Calu3 (cell line): ENCODE measurements around the gene DNAJC15. TPM values are rescaled to one million over a fixed set of nuclear protein-coding genes. Genes with fewer than 3 reads are reported as not detected.

Source experiments
- BruUV-seq: library from RNA; stranded (reverse); fragments of 400-500 nt; replicated peaks from 2 replicates; lab custom pipeline; 2021; lab: Mats Ljungman, UMichigan
- CTCF ChIA-PET: fragments of 300-600 bp; sonication (Branson Sonifier 250); formaldehyde crosslinking; loops from one replicate; lab custom pipeline; 2022; ENCODE audit warnings: antibody characterized with exemption; lab: Charles Lee
- DNase-seq: peaks from one replicate; pipeline ENCODE4 v3.0.0; 2022
- H3K27ac Mint-ChIP-seq: one replicate; pipeline ENCODE4 v1.8.0; 2022; ENCODE audit warnings: mixed read lengths; ENCODE audit not compliant: unreplicated experiment
- H3K27me3 Mint-ChIP-seq: one replicate; pipeline ENCODE4 v1.8.0; 2022; ENCODE audit warnings: mixed read lengths; ENCODE audit not compliant: unreplicated experiment
- H3K36me3 Mint-ChIP-seq: one replicate; pipeline ENCODE4 v1.8.0; 2022; ENCODE audit warnings: mild to moderate bottlenecking, moderate library complexity, mixed read lengths; ENCODE audit not compliant: insufficient read depth, unreplicated experiment
- H3K4me1 Mint-ChIP-seq: one replicate; pipeline ENCODE4 v1.8.0; 2022; ENCODE audit warnings: mild to moderate bottlenecking, low read depth, mixed read lengths; ENCODE audit not compliant: unreplicated experiment
- H3K4me3 Mint-ChIP-seq: one replicate; pipeline ENCODE4 v1.8.0; 2022; ENCODE audit warnings: mild to moderate bottlenecking, low read depth, moderate library complexity, mixed read lengths; ENCODE audit not compliant: unreplicated experiment
- H3K9me3 Mint-ChIP-seq: one replicate; pipeline ENCODE4 v1.8.0; 2022; ENCODE audit warnings: low read depth, mixed read lengths; ENCODE audit not compliant: unreplicated experiment
- intact Hi-C: fragments of 100-400 bp; cut with micrococcal nuclease; formaldehyde crosslinking; loops from one replicate; pipeline ENCODE4 v1.10.0; 2022; ENCODE audit not compliant: unreplicated experiment
- total RNA-seq: library from RNA; stranded (reverse); gene quantifications from 2 replicates; pipeline ENCODE4 v1.2.3, GENCODE V29; 2022
- TF ChIP-seq, protein P1 (sequence below): fragments of 200-600 bp; IDR thresholded peaks from one replicate; pipeline ENCODE4 v1.8.0; 2022; ENCODE audit warnings: antibody characterized with exemption; ENCODE audit not compliant: unreplicated experiment

DNAJC15 gene
- total RNA-seq, 1 experiment from 2014 or later: 13.1 TPM

DNA sequence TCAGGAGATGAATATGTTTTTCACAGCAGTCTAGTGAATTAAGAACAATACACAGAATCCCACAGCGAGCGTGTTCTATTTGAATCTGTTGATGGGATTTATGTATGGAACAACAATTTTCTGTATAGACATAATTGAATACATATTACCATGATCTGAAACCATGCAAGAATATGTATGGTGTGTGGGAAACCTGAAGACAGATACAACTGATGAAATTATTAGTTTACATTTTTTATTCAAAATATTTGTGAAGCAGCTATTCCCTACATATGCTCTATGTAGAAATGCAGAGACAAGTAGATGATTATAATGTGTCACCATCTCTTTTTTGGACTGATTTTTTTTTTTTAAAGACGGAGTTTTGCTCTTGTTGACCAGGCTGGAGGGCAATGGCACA is 91.8 kb downstream of the DNAJC15 start:
- Mint-ChIP-seq H3K9me3 (no peaks in the 10 kb centered on the region), H3K36me3 (no peaks in the 10 kb centered on the region), H3K27ac (no peak overlapping the region), H3K4me3 (no peak overlapping the region), H3K4me1 (no peaks in the 10 kb centered on the region), H3K27me3 (no peaks in the 10 kb centered on the region)
- CTCF ChIA-PET: no interaction called here
- no peak for DNase-seq
- TF ChIP-seq, protein P1, sequence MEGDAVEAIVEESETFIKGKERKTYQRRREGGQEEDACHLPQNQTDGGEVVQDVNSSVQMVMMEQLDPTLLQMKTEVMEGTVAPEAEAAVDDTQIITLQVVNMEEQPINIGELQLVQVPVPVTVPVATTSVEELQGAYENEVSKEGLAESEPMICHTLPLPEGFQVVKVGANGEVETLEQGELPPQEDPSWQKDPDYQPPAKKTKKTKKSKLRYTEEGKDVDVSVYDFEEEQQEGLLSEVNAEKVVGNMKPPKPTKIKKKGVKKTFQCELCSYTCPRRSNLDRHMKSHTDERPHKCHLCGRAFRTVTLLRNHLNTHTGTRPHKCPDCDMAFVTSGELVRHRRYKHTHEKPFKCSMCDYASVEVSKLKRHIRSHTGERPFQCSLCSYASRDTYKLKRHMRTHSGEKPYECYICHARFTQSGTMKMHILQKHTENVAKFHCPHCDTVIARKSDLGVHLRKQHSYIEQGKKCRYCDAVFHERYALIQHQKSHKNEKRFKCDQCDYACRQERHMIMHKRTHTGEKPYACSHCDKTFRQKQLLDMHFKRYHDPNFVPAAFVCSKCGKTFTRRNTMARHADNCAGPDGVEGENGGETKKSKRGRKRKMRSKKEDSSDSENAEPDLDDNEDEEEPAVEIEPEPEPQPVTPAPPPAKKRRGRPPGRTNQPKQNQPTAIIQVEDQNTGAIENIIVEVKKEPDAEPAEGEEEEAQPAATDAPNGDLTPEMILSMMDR: no peak
- no TSS peak for BruUV-seq
- intact Hi-C loops: no loop called here

DNA sequence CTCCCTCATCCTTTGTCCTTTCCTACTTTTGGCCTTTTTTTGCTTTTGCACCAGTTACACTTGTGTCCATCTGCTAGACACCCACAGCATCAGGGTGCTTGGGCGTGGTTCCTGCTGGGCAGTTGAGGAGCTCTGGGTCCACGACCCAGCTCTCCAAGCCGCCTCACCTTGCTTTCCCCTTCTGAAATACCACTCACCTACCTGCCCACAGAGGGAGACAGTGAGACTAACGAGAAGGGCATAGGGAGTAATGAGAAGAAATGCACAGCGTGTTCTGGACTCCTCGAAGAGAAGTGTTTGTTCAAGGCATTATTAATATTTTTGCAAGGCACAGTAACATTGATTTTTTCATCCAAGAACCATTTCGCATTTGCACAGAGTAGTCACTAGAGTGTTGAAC is 92.9 kb downstream of the DNAJC15 start:
- DNase-seq: no peak
- Mint-ChIP-seq H3K36me3 (no peaks in the 10 kb centered on the region), H3K4me1 (no peaks in the 10 kb centered on the region), H3K4me3 (no peak overlapping the region), H3K27ac (no peak overlapping the region), H3K9me3 (no peaks in the 10 kb centered on the region), H3K27me3 (no peaks in the 10 kb centered on the region)
- intact Hi-C loops: no loop called here
- no TSS peak for BruUV-seq
- TF ChIP-seq, protein P1: no peak
- CTCF ChIA-PET: no interaction called here

GRCh38 chr13:43118521-43118920 is 95.1 kb downstream of the DNAJC15 start:
- H3K27ac Mint-ChIP-seq: no peak overlapping the region
- intact Hi-C loops: no loop called here
- no peaks in the 10 kb centered on the region for H3K4me1 Mint-ChIP-seq
- no peak for DNase-seq
- BruUV-seq: no TSS peak
- no peaks in the 10 kb centered on the region for H3K27me3 Mint-ChIP-seq
- CTCF ChIA-PET: no interaction called here
- TF ChIP-seq, protein P1: no peak
- no peaks in the 10 kb centered on the region for H3K36me3 Mint-ChIP-seq
- no peaks in the 10 kb centered on the region for H3K9me3 Mint-ChIP-seq
- H3K4me3 Mint-ChIP-seq: no peak overlapping the region

GRCh38 chr13:43119206-43119605 is 95.8 kb downstream of the DNAJC15 start:
- Mint-ChIP-seq H3K4me1 (no peaks in the 10 kb centered on the region), H3K36me3 (no peaks in the 10 kb centered on the region), H3K27me3 (no peaks in the 10 kb centered on the region), H3K9me3 (no peaks in the 10 kb centered on the region), H3K4me3 (no peak overlapping the region), H3K27ac (no peak overlapping the region)
- CTCF ChIA-PET: no interaction called here
- BruUV-seq: no TSS peak
- TF ChIP-seq, protein P1: no peak
- DNase-seq: no peak
- intact Hi-C loops: no loop called here
